ENCODE results near the gene XYLT1. TPM values are rescaled to one million over a fixed set of nuclear protein-coding genes. Genes with fewer than 3 reads are reported as not detected.
"Not testable (repeated sequence)": the region's sequence is repeated elsewhere in the genome, so short reads cannot be mapped to it uniquely, and the experiment has no call there.

XYLT1 gene
- total RNA-seq, 1 experiment from 2014 or later: 12.5 TPM

DNA sequence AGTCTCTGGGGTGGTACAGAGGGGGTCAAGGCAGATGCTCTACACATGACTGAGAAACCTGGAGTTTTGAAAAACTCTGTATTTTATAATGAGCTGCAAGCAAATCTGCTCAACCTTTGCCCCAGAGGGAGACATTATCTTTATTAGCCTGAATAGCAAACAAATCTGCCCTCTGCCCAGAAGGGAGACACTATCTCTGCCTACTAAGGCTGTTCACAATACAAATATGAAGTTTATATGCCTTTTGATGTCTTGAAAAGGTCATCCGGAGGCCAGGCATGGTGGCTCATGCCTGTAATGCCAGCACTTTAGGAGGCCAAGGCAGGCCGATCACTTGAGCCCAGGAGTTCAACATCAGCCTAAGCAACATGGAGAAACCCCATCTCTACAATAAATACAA is 11.0 kb upstream of the XYLT1 start:
- intact Hi-C loops (cut with micrococcal nuclease; ENCODE audit: unreplicated experiment): no loop called here
- TF ChIP-seq, protein P1, sequence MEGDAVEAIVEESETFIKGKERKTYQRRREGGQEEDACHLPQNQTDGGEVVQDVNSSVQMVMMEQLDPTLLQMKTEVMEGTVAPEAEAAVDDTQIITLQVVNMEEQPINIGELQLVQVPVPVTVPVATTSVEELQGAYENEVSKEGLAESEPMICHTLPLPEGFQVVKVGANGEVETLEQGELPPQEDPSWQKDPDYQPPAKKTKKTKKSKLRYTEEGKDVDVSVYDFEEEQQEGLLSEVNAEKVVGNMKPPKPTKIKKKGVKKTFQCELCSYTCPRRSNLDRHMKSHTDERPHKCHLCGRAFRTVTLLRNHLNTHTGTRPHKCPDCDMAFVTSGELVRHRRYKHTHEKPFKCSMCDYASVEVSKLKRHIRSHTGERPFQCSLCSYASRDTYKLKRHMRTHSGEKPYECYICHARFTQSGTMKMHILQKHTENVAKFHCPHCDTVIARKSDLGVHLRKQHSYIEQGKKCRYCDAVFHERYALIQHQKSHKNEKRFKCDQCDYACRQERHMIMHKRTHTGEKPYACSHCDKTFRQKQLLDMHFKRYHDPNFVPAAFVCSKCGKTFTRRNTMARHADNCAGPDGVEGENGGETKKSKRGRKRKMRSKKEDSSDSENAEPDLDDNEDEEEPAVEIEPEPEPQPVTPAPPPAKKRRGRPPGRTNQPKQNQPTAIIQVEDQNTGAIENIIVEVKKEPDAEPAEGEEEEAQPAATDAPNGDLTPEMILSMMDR (IDR thresholded peaks at IDR 0.05; ENCODE audit: insufficient read depth in 1 of 2, low read depth in 1 of 2, low read length in 1 of 2, severe bottlenecking in 1 of 2, unreplicated experiment in 1 of 2): no peak
- H3K4me3 ChIP-seq (ENCODE audit: low read depth, low read length): no peak overlapping the region
- Mint-ChIP-seq H3K36me3 (ENCODE audit: insufficient read depth, unreplicated experiment) (peaks cover 7% of the 10 kb centered on the region), H3K27ac (ENCODE audit: unreplicated experiment) (peak overlapping the region; percentile 51), H3K4me1 (ENCODE audit: low read depth, unreplicated experiment) (peaks cover 44% of the 10 kb centered on the region), H3K27me3 (ENCODE audit: insufficient read depth, unreplicated experiment) (no peaks in the 10 kb centered on the region), H3K4me3 (ENCODE audit: unreplicated experiment) (peak overlapping the region; percentile 64), H3K9me3 (ENCODE audit: unreplicated experiment) (no peaks in the 10 kb centered on the region)
- H3K9me3 ChIP-seq: no peaks in the 10 kb centered on the region
- no peaks in the 10 kb centered on the region for H3K27me3 ChIP-seq (replicated peaks; ENCODE audit: control insufficient read depth, insufficient read depth, low read length)
- CTCF ChIA-PET: interaction anchor here (0.6 to 2.7 kb wide), 4 partner anchors 14 to 614 kb away, joined by 3 to 14 read pairs (median 4); no protein-coding TSS in a partner anchor
- peak; percentile 73 to 85 for DNase-seq
- H3K36me3 ChIP-seq (ENCODE audit: control insufficient read depth, insufficient read depth, low read length): no peaks in the 10 kb centered on the region
- no TSS peak for BruUV-seq (replicated peaks)
- peaks cover 68% of the 10 kb centered on the region for H3K4me1 ChIP-seq
- POLR2A ChIA-PET: interaction anchor here (0.7 kb wide), 1 partner anchor 116 kb away, joined by 3 read pairs; no protein-coding TSS in a partner anchor

- Mint-ChIP-seq H3K4me1 (ENCODE audit: low read depth, unreplicated experiment) (peaks cover 33% of the 10 kb centered on the region), H3K4me3 (ENCODE audit: unreplicated experiment) (peak overlapping the region; percentile 41), H3K27ac (ENCODE audit: unreplicated experiment) (peak overlapping the region; percentile 57)
- BruUV-seq (replicated peaks); H3K9me3 ChIP-seq; H3K9me3 Mint-ChIP-seq (ENCODE audit: unreplicated experiment); DNase-seq; intact Hi-C loops (cut with micrococcal nuclease; ENCODE audit: unreplicated experiment); H3K4me3 ChIP-seq (ENCODE audit: low read depth, low read length); POLR2A ChIA-PET; H3K27me3 ChIP-seq (replicated peaks; ENCODE audit: control insufficient read depth, insufficient read depth, low read length); H3K36me3 Mint-ChIP-seq (ENCODE audit: insufficient read depth, unreplicated experiment); H3K27me3 Mint-ChIP-seq (ENCODE audit: insufficient read depth, unreplicated experiment); H3K36me3 ChIP-seq (ENCODE audit: control insufficient read depth, insufficient read depth, low read length): not testable (repeated sequence)
- CTCF ChIA-PET: interaction anchor here (1.1 kb wide), 1 partner anchor 101 kb away, joined by 16 read pairs; no protein-coding TSS in a partner anchor
- H3K4me1 ChIP-seq: peaks cover 51% of the 10 kb centered on the region
These were observed 6.4 kb upstream of the XYLT1 start for GRCh38 chr16:17477260-17477545.

GRCh38 chr16:17476414-17477259 is 5.9 kb upstream of the XYLT1 start:
- no peaks in the 10 kb centered on the region for H3K9me3 ChIP-seq
- peak; percentile 72 to 77 for DNase-seq
- BruUV-seq (replicated peaks): no TSS peak
- TF ChIP-seq, protein P1 (IDR thresholded peaks at IDR 0.05; ENCODE audit: insufficient read depth in 1 of 2, low read depth in 1 of 2, low read length in 1 of 2, severe bottlenecking in 1 of 2, unreplicated experiment in 1 of 2): peak; percentile 38 to 68
- ChIA-PET CTCF (interaction anchor here (1.1 kb wide), 1 partner anchor 102 kb away, joined by 16 read pairs; no protein-coding TSS in a partner anchor), POLR2A (no interaction called here)
- H3K36me3 ChIP-seq (ENCODE audit: control insufficient read depth, insufficient read depth, low read length): no peaks in the 10 kb centered on the region
- Mint-ChIP-seq H3K4me3 (ENCODE audit: unreplicated experiment) (peak overlapping the region; percentile 41), H3K9me3 (ENCODE audit: unreplicated experiment) (no peaks in the 10 kb centered on the region), H3K27me3 (ENCODE audit: insufficient read depth, unreplicated experiment) (no peaks in the 10 kb centered on the region), H3K4me1 (ENCODE audit: low read depth, unreplicated experiment) (peaks cover 33% of the 10 kb centered on the region), H3K36me3 (ENCODE audit: insufficient read depth, unreplicated experiment) (peaks cover 7% of the 10 kb centered on the region), H3K27ac (ENCODE audit: unreplicated experiment) (peak overlapping the region; percentile 57)
- intact Hi-C loops (cut with micrococcal nuclease; ENCODE audit: unreplicated experiment): loop anchor here (1.0 kb wide), 1 partner anchor 103 kb away; no protein-coding TSS in a partner anchor
- H3K4me3 ChIP-seq (ENCODE audit: low read depth, low read length): no peak overlapping the region
- H3K4me1 ChIP-seq: peaks cover 53% of the 10 kb centered on the region
- no peaks in the 10 kb centered on the region for H3K27me3 ChIP-seq (replicated peaks; ENCODE audit: control insufficient read depth, insufficient read depth, low read length)
